HG03108 (cell line): ENCODE data around the gene GAST.
"Not testable (repeated sequence)": the region's sequence is repeated elsewhere in the genome, so short reads cannot be mapped to it uniquely, and the experiment has no call there.

Experiments
- ATAC-seq: cut with Tn5 transposase; IDR thresholded peaks from one replicate; pipeline ENCODE4 v1.9.1; 2021; ENCODE audit warnings: moderate library complexity; ENCODE audit not compliant: unreplicated experiment

The GAST gene, protein sequence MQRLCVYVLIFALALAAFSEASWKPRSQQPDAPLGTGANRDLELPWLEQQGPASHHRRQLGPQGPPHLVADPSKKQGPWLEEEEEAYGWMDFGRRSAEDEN

DNA sequence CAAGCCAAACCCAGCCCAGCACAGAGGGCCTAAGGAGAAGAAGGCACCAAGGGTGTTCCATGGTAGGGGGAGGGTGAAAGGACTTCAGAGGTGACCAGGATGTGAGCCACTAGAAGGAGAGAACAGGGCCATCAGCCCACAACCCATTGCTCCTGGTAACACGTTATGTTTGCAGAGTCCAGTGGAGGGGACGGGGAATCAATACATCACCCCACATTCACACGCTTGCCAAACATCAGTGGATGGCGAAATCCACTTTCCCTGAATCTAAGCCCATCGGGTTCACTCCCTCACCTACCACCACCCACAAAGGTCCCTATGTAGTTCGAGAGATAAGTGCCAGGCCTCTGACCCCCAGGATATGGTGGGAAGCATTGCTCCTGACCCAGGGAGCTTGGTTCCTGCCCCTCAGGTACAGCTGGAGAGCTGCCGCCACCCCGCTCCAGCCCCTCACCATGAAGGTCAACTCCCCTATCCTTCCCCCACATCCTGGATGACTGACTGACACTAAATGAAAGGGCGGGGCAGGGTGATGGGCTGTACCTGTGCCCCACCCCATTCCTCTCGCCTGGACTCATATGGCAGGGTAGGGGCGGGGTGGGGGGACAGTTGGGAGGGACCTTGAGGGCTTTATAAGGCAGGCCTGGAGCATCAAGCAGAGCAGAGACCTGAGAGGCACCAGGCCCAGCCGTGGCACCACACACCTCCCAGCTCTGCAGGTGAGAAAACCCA is at the start of gene GAST:
Gene GAST (plus strand): TSS at position 663 of the 732 bp plus-strand sequence. CDS start 3,106 bp downstream, outside the sequence.
- no peak for ATAC-seq

DNA sequence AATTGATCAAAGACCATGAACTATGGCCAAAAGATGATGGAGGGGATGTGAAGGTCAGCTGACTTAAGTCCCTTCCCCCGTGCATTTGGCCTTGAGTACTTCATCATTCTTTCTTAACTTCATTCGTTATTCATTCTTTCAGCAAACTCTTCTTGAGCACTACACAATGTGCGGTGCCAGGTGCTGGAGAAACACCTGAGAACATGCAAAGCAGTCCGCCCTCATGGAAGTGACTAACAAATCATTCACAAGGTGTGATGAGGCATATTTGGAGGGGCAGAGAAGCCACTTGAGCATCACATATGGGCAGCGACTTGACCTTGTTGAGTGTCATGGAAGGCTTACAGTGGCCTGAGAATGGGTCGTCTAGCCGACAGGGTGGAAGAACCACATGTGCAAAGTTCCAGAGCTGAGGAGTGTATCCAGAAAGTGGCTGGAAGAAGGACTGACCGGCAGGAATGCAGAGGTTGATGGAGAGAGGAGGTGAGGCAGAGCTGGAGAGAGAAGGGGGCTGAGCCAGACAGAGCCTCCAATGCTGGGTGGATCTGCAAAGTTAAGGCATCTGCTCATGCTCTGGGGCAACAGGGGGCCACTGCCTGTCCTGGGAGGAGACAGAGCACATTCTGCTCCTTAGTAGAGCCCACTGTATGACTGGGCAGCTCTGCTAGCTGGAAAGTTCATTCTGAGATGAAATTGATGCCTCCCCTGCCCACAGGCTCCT is 48.5 kb upstream of the GAST start:
- ATAC-seq = no peak

DNA sequence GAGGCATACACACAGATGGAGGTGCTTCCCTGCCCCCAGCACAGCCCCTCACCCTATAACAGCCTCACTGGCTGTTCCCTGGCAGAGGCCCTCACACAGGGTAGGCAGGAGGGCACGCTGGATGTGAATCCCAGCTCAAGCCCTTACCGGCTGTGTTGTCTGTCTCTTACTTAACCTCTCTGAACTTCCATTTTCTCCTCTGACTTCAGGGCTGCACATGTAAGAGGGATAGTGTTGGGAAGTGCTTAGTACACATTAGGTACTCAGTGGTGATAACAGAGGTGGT is 48.0 kb upstream of the GAST start:
- ATAC-seq = no peak

DNA sequence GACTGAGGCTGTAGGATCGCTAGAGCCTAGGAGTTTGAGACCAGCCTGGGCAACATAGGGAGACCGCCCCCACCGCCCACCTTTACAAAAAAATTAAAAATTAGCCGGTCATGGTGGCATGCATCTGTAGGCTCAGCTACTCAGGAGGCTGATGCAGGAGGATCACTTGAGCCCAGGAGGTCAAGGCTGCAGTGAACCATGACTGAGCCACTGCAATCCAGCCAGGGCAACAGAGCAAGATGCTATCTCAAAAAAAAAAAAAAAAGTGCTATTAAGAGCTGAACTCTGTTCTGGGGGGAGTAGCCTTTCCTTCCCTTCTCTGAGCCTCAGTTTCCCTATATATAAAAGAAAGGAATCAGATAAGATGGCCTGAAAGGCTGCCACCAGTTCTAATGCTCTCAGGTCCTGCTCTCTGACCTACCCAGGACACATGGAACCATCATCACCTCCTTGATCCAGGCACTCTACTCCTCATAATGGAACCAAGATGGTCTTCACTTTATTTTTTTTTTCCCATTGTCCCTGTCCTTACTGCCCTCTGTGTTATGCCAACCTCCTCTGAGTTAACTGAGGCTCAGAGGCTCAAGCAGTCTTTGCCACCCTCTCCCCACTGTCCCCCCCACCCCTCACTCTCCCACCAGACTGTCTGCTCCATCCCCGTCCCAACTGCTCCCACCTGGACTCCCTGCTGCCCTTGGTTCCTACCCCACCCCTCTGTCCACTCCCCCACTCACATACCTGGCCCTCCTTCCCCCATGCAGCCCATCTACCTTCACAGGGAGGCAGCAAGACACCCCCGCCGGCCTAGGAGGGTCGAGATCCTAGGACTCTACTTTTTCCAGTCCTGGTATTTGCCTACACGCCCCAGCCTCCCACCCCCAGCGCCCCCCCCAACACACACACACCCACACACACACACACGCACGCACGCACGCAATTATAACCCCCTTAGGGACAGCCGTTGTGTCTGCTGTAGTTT is 47.3 kb upstream of the GAST start:
- ATAC-seq = no peak

DNA sequence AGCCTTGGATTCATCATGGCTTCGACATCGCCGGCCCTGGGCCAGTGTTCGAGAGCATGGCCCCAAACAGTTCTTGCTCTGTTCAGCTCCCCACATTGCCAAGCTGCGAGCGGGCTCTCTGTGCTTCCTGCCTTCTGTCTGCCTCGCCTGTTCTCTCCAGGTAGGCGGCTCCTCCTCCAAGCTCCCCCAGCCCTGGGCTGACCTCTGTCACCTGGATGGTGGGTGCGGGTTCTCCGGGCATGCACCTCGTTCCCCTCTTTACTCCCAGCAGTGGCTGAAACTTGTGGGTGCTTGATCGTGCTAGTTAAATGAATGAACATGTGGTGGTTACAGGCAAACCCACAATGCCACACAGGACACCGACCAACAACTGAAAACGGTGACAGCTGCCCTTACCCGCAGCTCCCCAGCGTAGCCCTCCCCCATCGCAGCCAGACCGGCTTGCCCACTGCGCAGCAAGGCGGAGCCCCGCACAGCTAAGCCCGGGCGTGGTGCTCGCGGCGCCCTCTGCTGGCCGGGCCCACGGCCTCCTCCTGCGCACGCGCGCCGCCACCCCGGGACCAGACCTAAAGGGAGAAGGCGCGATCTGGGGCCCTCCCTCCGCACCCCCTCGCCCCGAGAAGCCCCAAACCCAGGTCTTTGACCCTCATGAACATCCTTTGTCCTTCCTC is 46.4 kb upstream of the GAST start:
- peak; percentile 61 for ATAC-seq

DNA sequence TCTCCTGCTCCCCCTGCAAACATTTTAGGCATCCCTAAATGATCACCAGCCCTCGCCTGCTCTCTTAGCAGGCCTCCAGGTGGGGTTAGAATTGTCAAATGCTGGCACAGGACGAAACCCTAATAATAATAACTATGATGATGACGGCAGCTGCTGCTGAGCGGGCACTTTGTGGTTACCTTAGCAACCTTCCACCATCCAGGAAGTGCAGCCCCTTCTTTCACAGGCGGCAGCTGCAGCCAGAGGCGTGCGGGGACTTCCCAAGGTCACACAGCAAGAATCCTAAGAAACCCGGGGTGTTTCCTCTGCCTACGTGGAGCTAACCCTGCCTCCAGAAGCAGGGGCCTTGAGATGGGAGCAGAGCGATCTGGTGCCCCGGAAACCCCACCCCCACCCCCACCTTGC is 45.9 kb upstream of the GAST start:
- ATAC-seq = peak; percentile 39

DNA sequence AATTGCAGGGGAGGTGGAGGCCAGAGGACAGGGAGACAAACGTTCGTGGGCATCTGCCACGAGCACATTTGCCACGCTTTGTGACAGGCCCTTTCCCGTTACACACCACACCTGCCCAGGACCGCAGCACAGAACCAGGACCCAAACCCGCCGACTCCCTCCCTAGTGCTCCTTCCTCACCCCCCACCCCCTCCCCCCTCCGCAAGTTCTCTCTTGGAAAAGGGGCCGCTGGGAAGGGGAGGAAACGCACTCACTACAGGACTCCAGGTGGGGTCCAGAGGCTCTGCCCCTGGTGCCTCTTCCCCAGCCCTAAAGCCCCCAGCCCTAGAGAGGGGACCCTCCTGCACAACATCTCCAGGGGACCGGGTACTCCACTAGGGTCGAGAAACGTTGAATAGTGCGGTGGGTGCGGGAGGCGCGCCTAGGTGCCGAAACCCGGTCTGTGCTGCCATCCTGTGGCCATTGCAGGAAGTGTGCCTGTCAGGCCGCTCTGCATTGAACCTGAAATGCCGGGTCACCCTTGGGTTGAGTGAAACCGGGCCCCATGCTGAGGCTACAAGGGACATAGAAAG is 45.3 kb upstream of the GAST start:
- peak; percentile 39 for ATAC-seq

DNA sequence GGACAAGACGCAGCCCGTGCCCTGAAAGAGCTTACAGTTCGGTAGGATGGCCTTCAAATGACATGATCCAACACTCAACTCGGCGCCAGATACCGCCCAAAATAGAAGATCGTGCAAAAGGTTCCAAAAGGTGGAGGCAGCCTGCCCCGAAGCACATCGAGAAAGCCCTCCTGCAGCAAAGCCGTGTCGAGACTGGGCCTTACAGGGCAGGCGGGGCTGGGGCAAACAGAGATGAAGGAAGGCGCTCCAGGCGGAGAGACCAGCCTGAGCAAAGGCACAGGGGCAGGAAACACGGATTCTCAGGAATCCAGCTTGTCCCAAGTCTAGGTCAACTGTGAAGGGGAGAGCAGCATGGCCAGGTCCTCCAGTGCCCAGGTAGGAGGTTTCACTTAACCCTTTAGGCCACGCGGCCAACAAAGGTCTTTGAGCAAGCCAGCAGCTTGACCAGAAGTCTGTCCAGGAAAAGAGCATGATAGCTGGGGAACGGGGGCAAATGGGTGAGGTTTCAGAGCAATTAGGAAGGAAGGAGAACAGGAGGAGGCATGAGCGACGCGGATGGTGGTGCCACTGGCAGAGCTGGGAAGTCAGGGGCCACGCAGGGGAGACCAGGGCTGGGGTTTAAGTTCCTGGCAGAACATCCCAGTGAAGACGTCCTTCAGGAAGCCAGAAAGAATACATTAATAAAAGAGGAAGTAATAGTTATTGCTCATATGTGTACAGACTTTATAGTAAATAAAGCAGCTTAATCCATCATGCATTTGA is 44.7 kb upstream of the GAST start:
- no peak for ATAC-seq

DNA sequence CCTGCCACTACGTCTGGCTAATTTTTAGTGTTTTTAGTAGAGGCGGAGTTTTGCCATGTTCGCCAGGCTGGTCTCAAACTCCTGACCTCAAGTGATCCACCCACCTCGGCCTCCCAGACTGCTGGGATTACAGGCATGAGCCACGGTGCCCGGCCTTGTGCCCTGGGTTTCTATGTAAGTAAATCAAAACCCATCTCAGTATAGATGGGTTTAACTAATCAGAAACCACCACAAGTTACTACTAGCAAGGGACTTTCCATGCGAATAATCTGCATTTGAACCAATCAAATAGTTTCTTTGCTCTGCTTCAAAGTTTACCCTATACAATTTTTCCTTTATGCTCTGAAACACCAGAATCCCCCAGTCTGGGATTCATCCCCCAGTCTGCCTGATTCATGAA is 40.0 kb upstream of the GAST start:
- no peak for ATAC-seq

DNA sequence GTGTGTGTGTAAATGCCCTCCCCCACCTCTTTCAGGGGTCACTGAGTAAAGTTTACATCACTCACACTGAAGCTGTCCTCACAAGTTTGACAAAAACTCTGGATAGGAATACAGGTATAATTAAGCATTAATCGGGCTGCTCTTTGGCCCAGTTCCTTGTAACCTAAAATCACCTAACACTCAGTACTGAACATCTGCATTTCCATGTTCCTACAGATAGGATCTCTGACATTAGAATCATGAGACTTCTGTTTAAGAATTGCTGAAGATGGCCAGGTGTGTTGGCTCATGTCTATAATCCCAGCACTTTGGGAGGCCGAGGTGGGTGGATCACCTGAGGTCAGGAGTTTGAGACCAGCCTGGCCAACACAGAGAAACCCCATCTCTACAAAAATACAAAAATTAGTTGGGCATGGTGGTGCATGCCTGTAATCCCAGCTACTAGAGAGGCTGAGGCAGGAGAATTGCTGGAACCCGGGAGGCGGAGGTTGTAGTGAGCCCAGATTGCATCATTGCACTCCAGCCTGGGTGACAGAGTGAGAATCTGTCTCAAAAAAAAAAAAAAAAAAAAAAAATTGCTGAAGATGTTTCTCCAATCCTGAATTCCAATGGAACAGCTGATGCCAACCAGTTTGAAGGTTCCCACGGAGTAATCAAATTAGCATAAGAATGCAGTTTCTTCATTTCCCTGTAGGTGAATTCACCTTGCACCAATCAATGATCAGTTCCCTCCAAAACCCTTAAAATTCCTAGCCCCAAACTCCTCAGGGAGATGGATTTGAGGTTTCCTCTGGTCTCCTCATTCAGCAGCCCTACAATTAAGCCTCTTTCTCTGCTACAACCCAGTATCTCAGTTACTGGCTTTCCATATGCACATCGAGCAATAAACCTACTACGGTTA is 36.7 kb upstream of the GAST start:
- ATAC-seq = not testable (repeated sequence)

DNA sequence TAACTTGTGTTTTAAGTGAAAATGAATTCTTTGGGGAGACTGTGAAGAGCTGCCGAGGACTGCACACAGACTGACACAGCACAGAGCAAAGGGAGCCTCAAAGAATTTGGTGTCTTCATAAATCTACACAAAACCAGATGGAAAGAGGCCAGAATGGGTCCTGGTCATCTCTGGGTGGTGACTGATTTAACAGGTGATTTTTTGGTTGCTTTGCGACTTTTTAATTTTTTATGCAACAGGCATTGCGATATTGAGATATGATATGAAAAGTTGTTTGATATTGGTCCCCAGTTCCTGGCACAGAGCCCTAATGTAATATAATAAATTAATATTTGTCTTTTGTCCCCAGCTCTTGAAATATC is 36.1 kb upstream of the GAST start:
- no peak for ATAC-seq

DNA sequence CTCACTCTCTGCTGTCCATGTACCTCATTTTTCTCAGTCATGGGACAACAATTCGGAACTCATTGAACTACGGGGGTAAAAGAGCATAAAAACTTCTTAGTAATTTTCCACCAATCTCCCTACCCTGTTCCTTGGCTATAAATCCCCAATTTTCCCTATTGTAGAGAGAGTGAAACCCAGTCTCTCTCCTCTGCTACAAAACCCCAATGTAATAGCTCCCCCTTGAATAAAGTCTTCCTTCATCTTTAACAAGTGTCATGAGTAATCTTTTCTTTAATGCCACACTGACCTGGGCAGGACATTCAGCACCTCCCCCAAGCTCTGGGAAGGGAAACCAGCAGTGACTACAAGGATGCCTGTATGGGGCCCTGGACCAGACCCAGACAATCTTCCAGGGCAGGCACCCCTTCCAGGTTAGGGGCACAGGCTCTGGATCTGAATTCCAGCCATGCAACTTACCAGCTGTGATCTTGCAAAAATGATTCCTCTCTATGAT is 33.7 kb upstream of the GAST start:
- ATAC-seq = peak; percentile 30

DNA sequence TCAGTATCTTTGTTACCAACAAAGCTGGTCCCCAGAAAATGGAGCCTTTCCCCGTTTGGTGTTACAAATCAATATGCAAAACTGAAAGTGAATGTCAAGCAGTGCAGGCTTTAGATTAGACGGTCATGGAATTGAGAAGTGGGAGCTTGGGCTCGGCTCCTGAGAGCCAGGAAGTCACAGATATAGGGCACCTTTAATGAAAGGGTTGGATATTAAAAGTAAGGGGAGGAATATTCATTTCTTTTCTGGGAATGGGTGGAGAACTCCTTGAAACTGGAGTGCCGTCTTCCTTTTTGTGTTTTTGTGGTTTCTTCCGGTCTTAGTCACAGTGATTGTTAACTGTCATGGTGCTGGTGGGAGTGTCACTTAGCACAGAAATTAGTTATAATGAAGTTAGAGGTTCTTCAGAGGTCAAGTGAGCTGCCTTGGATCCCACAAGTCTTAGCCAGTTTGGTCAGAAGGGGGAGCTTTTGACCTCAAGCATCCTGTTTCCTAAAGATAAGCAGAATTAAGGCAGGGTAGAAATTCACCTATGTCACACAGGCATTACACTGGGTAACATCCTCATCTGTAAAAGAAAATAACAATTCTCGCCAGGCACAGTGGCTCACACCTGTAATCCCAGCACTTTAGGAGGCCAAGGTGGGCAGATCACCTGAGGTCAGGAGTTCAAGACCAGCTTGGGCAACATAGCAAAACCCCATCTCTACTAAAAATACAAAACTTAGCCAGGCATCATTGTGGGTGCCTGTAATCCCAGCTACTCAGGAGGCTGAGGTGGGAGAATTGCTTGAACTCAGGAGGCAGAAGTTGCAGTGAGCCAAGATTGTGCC is 33.0 kb upstream of the GAST start:
- peak; percentile 53 for ATAC-seq

DNA sequence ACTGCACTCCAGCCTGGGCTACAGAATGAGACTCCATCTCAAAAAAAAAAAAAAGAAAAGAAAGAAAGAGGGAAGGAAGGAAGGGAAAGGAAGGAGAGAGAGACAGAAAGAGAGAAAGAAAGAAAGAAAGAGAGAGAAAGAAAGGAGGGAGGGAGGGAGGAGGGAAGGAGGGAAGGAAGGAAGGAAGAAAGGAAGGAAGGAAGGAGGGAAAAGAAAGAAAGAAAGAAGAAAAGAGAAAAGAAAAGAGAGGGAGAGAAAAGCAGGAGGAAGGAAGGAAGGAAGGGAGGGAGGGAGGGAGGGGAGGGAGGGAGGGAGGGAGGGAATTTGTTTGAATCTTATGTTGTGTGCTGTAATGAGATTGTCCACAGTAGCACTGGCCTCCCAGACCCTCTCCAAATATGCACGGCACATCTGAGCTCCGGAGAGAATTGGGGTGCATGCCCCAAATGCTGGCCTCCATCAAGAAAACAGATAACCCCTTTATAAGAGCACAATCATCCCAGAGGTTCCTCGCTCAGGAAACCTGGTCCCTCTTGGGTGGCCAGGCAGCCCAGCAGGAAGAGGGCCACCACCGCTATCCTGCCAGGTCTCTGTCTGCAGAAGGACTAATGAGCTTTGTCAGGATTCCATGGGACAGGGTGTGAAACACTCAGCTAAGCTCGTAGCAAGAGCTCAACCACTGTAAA is 32.2 kb upstream of the GAST start:
- ATAC-seq = no peak

DNA sequence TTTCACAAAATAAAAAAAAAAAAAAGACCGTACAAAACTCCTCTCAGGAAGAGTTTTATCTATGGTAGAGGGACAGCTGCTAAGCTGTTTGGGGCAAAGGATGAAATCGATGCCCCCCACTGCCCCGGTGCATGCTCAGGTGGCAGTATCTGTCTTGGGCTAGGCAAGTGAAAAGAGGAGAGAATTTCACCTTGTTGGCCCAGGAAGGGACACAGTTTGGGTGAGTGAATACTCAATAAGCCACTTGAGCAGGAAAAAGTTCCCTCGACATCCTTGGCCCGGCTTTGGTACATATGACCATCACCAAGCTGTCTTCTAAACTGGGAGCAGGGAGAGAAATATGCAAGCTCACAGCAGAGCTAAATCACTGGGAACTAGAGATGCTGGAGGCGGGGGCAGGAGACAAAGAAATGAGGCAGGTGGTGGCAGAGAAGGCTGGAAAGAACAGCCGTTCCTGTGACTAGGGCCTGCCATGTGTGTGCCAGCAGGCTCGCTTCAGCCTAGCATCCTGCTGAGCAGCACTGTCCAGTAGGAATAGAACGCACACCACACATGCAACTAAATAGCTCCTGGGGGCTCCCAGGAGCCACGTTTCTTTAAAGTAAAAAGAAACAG is 31.6 kb upstream of the GAST start:
- no peak for ATAC-seq

DNA sequence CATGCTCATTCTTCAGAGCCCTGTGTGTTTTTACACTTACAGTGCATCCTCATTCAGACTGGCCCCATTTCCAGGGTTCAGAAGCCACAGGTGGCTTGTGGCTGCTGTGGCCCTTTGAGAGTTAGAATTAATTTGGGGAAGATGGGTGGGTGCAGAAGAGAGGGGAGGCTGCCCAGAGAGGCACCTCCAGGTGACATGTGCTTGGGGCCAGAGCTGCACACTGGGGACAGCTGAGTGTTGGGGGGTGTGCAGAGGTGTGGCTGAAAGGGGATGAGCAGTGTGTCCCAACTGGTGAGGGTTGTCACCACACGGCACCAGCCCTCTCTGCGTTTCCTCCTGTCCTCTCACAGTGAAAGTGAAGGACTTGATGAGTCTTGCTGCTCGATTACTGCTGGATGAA is 30.4 kb upstream of the GAST start:
- no peak for ATAC-seq

DNA sequence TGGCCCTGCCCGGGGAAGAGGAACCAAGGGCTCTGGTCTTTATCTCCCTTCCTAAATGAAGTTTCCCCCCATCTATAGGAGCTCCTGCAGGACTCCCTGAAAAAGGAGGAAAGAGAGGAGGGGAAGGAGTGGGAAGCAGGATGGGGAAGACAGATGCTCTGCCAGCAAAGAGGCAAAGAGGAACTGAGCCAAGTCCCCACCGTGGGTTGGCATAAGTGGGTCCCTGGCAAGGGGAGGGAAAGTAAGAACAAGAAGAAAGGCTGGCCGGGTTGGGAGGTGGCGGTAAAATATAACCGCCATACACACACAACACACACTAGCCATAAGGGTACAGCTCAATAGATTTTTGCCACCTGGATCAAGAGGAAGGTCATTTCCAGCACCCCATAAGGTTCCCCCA is 29.5 kb upstream of the GAST start:
- no peak for ATAC-seq
